Measurements from ENCODE around the gene ANLN.

DNA sequence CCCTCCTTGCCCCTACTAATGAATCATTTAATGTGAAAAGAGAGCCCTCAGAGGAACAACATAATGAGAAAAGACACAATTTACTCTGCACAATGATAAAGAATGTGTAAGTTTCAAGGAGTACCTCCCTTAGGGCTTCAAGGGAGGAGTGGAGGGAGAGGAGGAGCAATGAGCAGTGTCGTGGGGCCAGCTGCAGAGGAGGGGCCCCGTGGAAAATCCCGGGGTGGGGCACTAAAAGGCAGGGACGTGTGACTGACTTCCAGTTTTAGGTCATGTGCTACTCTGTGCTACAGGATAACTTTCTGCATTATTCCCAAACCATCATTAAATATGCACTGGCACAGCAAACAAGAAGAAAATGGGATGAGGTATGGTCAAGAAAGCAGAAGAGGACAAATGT lies 108.1 kb downstream of the ANLN start:
- TF ChIP-seq, protein P1, sequence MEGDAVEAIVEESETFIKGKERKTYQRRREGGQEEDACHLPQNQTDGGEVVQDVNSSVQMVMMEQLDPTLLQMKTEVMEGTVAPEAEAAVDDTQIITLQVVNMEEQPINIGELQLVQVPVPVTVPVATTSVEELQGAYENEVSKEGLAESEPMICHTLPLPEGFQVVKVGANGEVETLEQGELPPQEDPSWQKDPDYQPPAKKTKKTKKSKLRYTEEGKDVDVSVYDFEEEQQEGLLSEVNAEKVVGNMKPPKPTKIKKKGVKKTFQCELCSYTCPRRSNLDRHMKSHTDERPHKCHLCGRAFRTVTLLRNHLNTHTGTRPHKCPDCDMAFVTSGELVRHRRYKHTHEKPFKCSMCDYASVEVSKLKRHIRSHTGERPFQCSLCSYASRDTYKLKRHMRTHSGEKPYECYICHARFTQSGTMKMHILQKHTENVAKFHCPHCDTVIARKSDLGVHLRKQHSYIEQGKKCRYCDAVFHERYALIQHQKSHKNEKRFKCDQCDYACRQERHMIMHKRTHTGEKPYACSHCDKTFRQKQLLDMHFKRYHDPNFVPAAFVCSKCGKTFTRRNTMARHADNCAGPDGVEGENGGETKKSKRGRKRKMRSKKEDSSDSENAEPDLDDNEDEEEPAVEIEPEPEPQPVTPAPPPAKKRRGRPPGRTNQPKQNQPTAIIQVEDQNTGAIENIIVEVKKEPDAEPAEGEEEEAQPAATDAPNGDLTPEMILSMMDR (IDR thresholded peaks at IDR 0.05; ENCODE audit: borderline replicate concordance, extremely low read depth, low read length, poor library complexity, severe bottlenecking), result no peak
- TF ChIP-seq EZH2 (IDR thresholded peaks at IDR 0.05; ENCODE audit: borderline replicate concordance, low read depth, low read length, severe bottlenecking), result no peak

Measured in DND-41 (cell line).